Measurements from ENCODE around the gene HYOU1.

HYOU1 gene

DNA sequence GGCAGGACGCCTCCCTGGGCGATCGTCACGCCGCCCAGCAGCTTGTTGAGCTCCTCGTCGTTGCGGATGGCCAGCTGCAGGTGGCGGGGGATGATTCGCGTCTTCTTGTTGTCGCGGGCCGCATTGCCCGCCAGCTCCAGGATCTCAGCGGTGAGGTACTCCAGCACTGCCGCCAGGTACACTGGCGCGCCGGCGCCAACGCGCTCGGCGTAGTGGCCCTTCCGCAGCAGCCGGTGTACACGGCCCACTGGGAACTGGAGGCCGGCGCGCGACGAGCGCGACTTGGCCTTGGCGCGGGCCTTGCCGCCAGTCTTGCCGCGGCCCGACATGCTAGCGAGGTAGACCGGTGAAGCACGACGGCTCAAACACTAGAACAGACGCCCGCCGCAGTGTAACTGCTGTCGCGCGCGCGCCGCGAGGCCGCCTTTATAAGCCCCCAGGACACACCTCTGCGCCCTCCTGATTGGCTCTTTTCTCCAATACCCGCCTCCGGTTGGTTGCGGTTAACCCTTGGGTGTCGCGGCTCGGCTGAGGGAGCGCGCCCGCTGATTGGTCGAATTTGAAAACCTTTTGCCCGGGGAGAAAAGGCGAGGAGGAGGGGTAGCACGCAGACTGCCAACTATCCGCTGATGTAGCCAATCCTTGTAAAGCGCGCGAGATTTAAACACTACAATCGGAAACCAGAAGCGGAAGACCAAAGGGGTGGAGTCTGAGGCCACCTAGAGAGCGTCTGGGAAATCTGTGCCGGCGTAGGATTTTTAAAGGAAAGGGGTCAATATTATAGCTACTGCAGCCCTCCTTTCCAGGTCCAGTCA lies 38.3 kb upstream of the HYOU1 start:
- ATAC-seq = peak; percentile 85
- TF ChIP-seq GLIS3 (CRISPR knock-in tag; IDR thresholded peaks at IDR 0.05) = peak; percentile 85; the same call in 1 of the 2 replicates
- no peak for TF ChIP-seq ZNF565 (CRISPR knock-in tag; conservative IDR thresholded peaks at IDR 0.05; ENCODE audit: low read depth)
- TF ChIP-seq ZFP3 (CRISPR knock-in tag; IDR thresholded peaks at IDR 0.05) = 0 out of 2 replicates have a peak, but pooled peaks have one; percentile 22
- TF ChIP-seq, protein P1, sequence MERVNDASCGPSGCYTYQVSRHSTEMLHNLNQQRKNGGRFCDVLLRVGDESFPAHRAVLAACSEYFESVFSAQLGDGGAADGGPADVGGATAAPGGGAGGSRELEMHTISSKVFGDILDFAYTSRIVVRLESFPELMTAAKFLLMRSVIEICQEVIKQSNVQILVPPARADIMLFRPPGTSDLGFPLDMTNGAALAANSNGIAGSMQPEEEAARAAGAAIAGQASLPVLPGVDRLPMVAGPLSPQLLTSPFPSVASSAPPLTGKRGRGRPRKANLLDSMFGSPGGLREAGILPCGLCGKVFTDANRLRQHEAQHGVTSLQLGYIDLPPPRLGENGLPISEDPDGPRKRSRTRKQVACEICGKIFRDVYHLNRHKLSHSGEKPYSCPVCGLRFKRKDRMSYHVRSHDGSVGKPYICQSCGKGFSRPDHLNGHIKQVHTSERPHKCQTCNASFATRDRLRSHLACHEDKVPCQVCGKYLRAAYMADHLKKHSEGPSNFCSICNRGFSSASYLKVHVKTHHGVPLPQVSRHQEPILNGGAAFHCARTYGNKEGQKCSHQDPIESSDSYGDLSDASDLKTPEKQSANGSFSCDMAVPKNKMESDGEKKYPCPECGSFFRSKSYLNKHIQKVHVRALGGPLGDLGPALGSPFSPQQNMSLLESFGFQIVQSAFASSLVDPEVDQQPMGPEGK (CRISPR knock-in tag; IDR thresholded peaks at IDR 0.05; ENCODE audit: borderline replicate concordance) = no peak

DNA sequence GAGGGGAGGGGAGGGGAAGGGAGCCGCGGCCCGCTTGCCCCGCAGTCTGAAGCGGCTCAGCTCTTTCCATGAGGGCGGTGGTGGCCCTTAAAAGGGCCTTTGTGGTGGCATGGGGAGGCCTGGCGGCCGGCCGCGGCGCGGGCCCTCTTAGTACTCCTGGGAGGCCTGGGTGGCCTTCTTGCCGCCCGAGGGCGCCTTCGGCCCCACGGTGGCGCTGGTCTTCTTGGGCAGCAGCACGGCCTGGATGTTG lies 37.7 kb upstream of the HYOU1 start:
- TF ChIP-seq ZNF8 (CRISPR knock-in tag; IDR thresholded peaks at IDR 0.05) (no peak), TOX (CRISPR knock-in tag; IDR thresholded peaks at IDR 0.05; ENCODE audit: borderline replicate concordance) (no peak), SNAI2 (CRISPR knock-in tag; IDR thresholded peaks at IDR 0.05) (no peak), ESRRG (CRISPR knock-in tag; IDR thresholded peaks at IDR 0.05) (no peak), ZNF70 (CRISPR knock-in tag; IDR thresholded peaks at IDR 0.05) (no peak), CSDC2 (CRISPR knock-in tag; IDR thresholded peaks at IDR 0.05) (no peak), RARB (CRISPR knock-in tag; IDR thresholded peaks at IDR 0.05) (no peak)
- TF ChIP-seq, protein P2, sequence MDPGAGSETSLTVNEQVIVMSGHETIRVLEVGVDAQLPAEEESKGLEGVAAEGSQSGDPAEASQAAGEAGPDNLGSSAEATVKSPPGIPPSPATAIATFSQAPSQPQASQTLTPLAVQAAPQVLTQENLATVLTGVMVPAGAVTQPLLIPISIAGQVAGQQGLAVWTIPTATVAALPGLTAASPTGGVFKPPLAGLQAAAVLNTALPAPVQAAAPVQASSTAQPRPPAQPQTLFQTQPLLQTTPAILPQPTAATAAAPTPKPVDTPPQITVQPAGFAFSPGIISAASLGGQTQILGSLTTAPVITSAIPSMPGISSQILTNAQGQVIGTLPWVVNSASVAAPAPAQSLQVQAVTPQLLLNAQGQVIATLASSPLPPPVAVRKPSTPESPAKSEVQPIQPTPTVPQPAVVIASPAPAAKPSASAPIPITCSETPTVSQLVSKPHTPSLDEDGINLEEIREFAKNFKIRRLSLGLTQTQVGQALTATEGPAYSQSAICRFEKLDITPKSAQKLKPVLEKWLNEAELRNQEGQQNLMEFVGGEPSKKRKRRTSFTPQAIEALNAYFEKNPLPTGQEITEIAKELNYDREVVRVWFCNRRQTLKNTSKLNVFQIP (CRISPR knock-in tag; IDR thresholded peaks at IDR 0.05; ENCODE audit: borderline replicate concordance, low read depth) = no peak
- TF ChIP-seq, protein P1 (CRISPR knock-in tag; IDR thresholded peaks at IDR 0.05; ENCODE audit: borderline replicate concordance) = no peak
- TF ChIP-seq, protein P3, sequence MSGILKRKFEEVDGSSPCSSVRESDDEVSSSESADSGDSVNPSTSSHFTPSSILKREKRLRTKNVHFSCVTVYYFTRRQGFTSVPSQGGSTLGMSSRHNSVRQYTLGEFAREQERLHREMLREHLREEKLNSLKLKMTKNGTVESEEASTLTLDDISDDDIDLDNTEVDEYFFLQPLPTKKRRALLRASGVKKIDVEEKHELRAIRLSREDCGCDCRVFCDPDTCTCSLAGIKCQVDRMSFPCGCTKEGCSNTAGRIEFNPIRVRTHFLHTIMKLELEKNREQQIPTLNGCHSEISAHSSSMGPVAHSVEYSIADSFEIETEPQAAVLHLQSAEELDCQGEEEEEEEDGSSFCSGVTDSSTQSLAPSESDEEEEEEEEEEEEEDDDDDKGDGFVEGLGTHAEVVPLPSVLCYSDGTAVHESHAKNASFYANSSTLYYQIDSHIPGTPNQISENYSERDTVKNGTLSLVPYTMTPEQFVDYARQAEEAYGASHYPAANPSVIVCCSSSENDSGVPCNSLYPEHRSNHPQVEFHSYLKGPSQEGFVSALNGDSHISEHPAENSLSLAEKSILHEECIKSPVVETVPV (CRISPR knock-in tag; IDR thresholded peaks at IDR 0.05) = no peak
- ATAC-seq = peak; percentile 84

DNA sequence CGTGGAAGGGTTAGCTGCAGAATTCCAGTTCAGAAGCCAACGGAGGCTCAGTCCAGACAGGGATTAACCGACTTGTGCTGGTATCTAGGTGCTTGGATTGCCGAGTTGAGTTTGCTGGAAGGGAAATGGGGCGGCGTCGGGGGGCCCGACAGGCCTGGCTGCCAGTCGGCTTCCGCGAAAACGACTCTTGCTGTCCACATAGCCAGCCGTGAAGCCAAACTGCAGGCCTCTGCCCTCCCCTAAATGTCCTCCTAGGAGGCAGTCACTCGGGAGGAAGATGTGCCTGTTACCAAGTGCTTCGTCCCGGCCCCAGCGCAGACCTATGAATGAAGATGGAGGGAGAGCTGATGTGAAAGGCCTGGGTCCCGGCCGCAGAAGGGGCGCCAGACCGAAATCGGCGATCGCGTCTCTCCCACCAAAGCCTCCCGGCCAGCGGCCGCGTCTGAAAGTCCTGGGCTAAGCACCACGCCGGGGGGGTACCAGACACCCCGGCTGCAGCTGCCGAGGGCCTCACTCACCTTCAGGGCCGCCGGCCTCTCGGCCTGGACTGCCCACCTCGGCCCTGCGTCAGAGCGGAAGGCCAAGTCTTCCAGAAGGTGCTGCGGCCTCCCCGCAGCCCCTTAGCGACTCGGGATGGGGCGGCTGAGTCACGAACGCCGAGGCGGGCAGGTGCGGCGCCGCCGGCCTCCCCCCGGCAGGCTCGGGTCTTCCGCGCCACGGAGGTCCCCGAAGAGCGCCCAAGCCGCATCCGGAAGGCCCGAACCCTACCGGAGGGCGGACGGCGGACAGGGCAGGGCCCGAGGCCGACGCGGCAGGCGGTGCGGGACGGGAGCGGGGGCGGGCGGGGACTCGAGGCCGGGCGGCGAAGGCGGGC lies 37.2 kb upstream of the HYOU1 start:
- no peak for TF ChIP-seq ZC3H10 (CRISPR knock-in tag; IDR thresholded peaks at IDR 0.05)
- no peak for TF ChIP-seq GLIS3 (CRISPR knock-in tag; IDR thresholded peaks at IDR 0.05)
- TF ChIP-seq SNAI2 (CRISPR knock-in tag; IDR thresholded peaks at IDR 0.05) = no peak
- TF ChIP-seq OSR1 (CRISPR knock-in tag; IDR thresholded peaks at IDR 0.05) = no peak
- TF ChIP-seq BACH2 (CRISPR knock-in tag; IDR thresholded peaks at IDR 0.05; ENCODE audit: borderline replicate concordance) = no peak
- no peak for TF ChIP-seq ISL1 (CRISPR knock-in tag; IDR thresholded peaks at IDR 0.05)
- TF ChIP-seq, protein P1 (CRISPR knock-in tag; IDR thresholded peaks at IDR 0.05; ENCODE audit: borderline replicate concordance) = no peak
- TF ChIP-seq ZFP3 (CRISPR knock-in tag; IDR thresholded peaks at IDR 0.05) = no peak
- no peak for TF ChIP-seq CSDC2 (CRISPR knock-in tag; IDR thresholded peaks at IDR 0.05)
- TF ChIP-seq TOX (CRISPR knock-in tag; IDR thresholded peaks at IDR 0.05; ENCODE audit: borderline replicate concordance) = no peak
- peak; percentile 24 for ATAC-seq

All from SK-N-SH treated with all-trans-retinoic acid at 6 μM for 48 hours (cell line).